IMR-90 (cell line): ENCODE data around the gene DTX3. TPM values are rescaled to one million over a fixed set of nuclear protein-coding genes. Genes with fewer than 3 reads are reported as not detected.

Experiments
- ATAC-seq: fragments of 200-7000 bp; cut with Tn5 transposase; 2 replicates; pipeline ENCODE4 v1.9.1; 2020; ENCODE audit warnings: low read depth, mild to moderate bottlenecking, moderate library complexity
- BruUV-seq: library from RNA; stranded (reverse); fragments of 400-500 nt; replicated peaks from 2 replicates; lab custom pipeline; 2021; lab: Mats Ljungman, UMichigan
- CTCF ChIA-PET: fragments of 300-600 bp; formaldehyde crosslinking; extraction: SDS; loops from one replicate; lab custom pipeline; 2021; ENCODE audit warnings: antibody characterized with exemption; lab: Yijun Ruan, JAX
- POLR2A ChIA-PET: fragments of 300-600 bp; sonication (Branson Sonifier 250); formaldehyde crosslinking; loops from one replicate; lab custom pipeline; 2022; ENCODE audit warnings: antibody characterized with exemption; ENCODE audit not compliant: unreplicated experiment; lab: Charles Lee
- DNase-seq: peaks from one replicate; pipeline ENCODE4 v3.0.0; 2013
- H2AFZ ChIP-seq: replicated peaks from 2 replicates; pipeline ENCODE3; 2013; ENCODE audit warnings: low read length, mild to moderate bottlenecking; ENCODE audit not compliant: poor library complexity
- H2AK5ac ChIP-seq: 2 replicates; pipeline ENCODE4 v1.6.1; 2013; ENCODE audit warnings: low read depth, low read length, inconsistent platforms
- H2AK9ac ChIP-seq: replicated peaks from 2 replicates; pipeline ENCODE3; 2013; ENCODE audit warnings: mild to moderate bottlenecking, low read depth, low read length, moderate library complexity; ENCODE audit not compliant: poor library complexity
- H2BK120ac ChIP-seq: 2 replicates; pipeline ENCODE4 v1.6.1; 2013; ENCODE audit warnings: low read depth, low read length, inconsistent platforms
- H2BK15ac ChIP-seq: 3 replicates; pipeline ENCODE4 v1.6.1; 2013; ENCODE audit warnings: low read depth, low read length, inconsistent platforms
- H2BK20ac ChIP-seq: 2 replicates; pipeline ENCODE4 v1.6.1; 2013; ENCODE audit warnings: low read depth, mild to moderate bottlenecking, inconsistent platforms, low read length, moderate library complexity
- H2BK5ac ChIP-seq: 2 replicates; pipeline ENCODE4 v1.6.1; 2013; ENCODE audit warnings: mild to moderate bottlenecking, low read depth, low read length, inconsistent platforms; ENCODE audit not compliant: poor library complexity, severe bottlenecking
- H3K14ac ChIP-seq: replicated peaks from 2 replicates; pipeline ENCODE4 v1.6.1; 2013; ENCODE audit warnings: low read depth, low read length, inconsistent platforms
- H3K18ac ChIP-seq: 2 replicates; pipeline ENCODE4 v1.6.1; 2013; ENCODE audit warnings: low read depth, low read length, control low read depth
- H3K23ac ChIP-seq: 2 replicates; pipeline ENCODE4 v1.6.1; 2013; ENCODE audit warnings: low read depth, low read length, inconsistent platforms
- H3K27ac ChIP-seq: 2 replicates; pipeline ENCODE4 v1.5.1; 2013; ENCODE audit warnings: mild to moderate bottlenecking, control low read depth, low read length; ENCODE audit not compliant: insufficient read depth
- H3K27me3 ChIP-seq: 2 replicates; pipeline ENCODE4 v1.6.1; 2013; ENCODE audit warnings: low read length; ENCODE audit not compliant: control insufficient read depth, insufficient read depth
- H3K36me3 ChIP-seq: 2 replicates; pipeline ENCODE4 v1.6.1; 2013; ENCODE audit warnings: low read length, mixed read lengths; ENCODE audit not compliant: control insufficient read depth, insufficient read depth
- H3K4ac ChIP-seq: 2 replicates; pipeline ENCODE4 v1.6.1; 2013; ENCODE audit warnings: low read depth, low read length, inconsistent platforms
- H3K4me1 ChIP-seq: 2 replicates; pipeline ENCODE4 v1.6.1; 2013; ENCODE audit warnings: low read length, mixed read lengths; ENCODE audit not compliant: control insufficient read depth, insufficient read depth
- H3K4me2 ChIP-seq: 2 replicates; pipeline ENCODE4 v1.6.1; 2013; ENCODE audit warnings: low read depth, mild to moderate bottlenecking, control low read depth, low read length, moderate library complexity
- H3K4me3 ChIP-seq: 2 replicates; pipeline ENCODE4 v1.5.1; 2013; ENCODE audit warnings: low read depth, mild to moderate bottlenecking, control low read depth, low read length, moderate library complexity; ENCODE audit not compliant: insufficient read depth
- H3K56ac ChIP-seq: 2 replicates; pipeline ENCODE4 v1.6.1; 2013; ENCODE audit warnings: low read length, inconsistent platforms; ENCODE audit not compliant: insufficient read depth; ENCODE audit errors: extremely low read depth
- H3K79me1 ChIP-seq, 2 experiments: 2 replicates each; pipeline ENCODE4 v1.6.1; 2013; ENCODE audit warnings: low read length in 2 of 2, inconsistent platforms in 1 of 2, low read depth in 1 of 2
- H3K9ac ChIP-seq: 2 replicates; pipeline ENCODE4 v1.6.1; 2013; ENCODE audit warnings: low read depth, low read length, control low read depth
- H3K9me1 ChIP-seq: 2 replicates; pipeline ENCODE4 v1.6.1; 2013; ENCODE audit warnings: low read length, inconsistent platforms; ENCODE audit not compliant: insufficient read depth
- H3K9me3 ChIP-seq: 2 replicates; pipeline ENCODE4 v1.6.1; 2013; ENCODE audit warnings: low read length; ENCODE audit not compliant: control insufficient read depth, insufficient read depth
- H4K20me1 ChIP-seq: 2 replicates; pipeline ENCODE4 v1.6.1; 2013; ENCODE audit warnings: low read length, inconsistent platforms; ENCODE audit not compliant: insufficient read depth
- H4K5ac ChIP-seq: 2 replicates; pipeline ENCODE4 v1.6.1; 2013; ENCODE audit warnings: mild to moderate bottlenecking, low read depth, low read length, control low read depth
- H4K8ac ChIP-seq, 2 experiments: 2 replicates each; pipeline ENCODE4 v1.6.1; 2013; ENCODE audit warnings: low read depth in 2 of 2, low read length in 2 of 2, control low read depth in 1 of 2, inconsistent platforms in 1 of 2
- H4K91ac ChIP-seq: 2 replicates; pipeline ENCODE4 v1.6.1; 2013; ENCODE audit warnings: low read depth, low read length, inconsistent platforms; ENCODE audit not compliant: insufficient read depth
- MAZ ChIP-seq: IDR thresholded peaks from 2 replicates; pipeline ENCODE4 v1.6.1; 2012; ENCODE audit warnings: low read depth, mild to moderate bottlenecking, low read length, improper control_type of control experiment, moderate library complexity, borderline replicate concordance
- POLR2A ChIP-seq: IDR thresholded peaks from 2 replicates; pipeline ENCODE4 v1.6.1; 2012; ENCODE audit warnings: mild to moderate bottlenecking, low read depth, low read length
- USF2 ChIP-seq: fragments of 150-350 bp; IDR thresholded peaks from 2 replicates; pipeline ENCODE4 v1.6.1; 2017; ENCODE audit warnings: mild to moderate bottlenecking, antibody characterized with exemption, low read length, low read depth
- WGBS, 2 experiments: methylation state at CpG; one replicate each; pipeline versions ENCODE4 v1.1.5 to v1.1.7; 2013; ENCODE audit warnings: missing lambda C conversion rate in 2 of 2; ENCODE audit not compliant: insufficient read length in 1 of 2; ENCODE audit errors: extremely low coverage in 2 of 2; 5-methylcytosine and 5-hydroxymethylcytosine counted together
- dilution Hi-C: fragments of 300-500 bp; cut with HindIII; formaldehyde crosslinking; loops from one replicate; pipeline ENCODE4 v1.14.3; 2018; ENCODE audit warnings: low sequenced_read_pairs; ENCODE audit not compliant: unreplicated experiment
- in situ Hi-C: fragments of 300-500 bp; cut with MboI; formaldehyde crosslinking; loops from 3 replicates; pipeline ENCODE4 v1.14.3; 2019; ENCODE audit warnings: low sequenced_read_pairs, inconsistent platforms, mixed read lengths
- intact Hi-C: fragments of 100-400 bp; cut with micrococcal nuclease; formaldehyde crosslinking; loops from 2 replicates; pipeline ENCODE4 v1.10.0; 2022
- polyA plus RNA-seq, 3 experiments: library from polyadenylated mRNA; depleted of rRNA; stranded (reverse); fragments of >200 nt; gene quantifications; 2 replicates each; pipeline ENCODE4 v1.2.3, GENCODE V29; 2012; ENCODE audit warnings: low replicate concordance in 1 of 3
- total RNA-seq: library from RNA; depleted of rRNA; stranded (reverse); fragments of >200 nt; gene quantifications from 2 replicates; pipeline ENCODE4 v1.2.3, GENCODE V29; 2012

The DTX3 gene
- total and polyA plus RNA-seq, 2 of the 4 experiments (the other 2 are of a cell fraction), result 2.9 to 14.6 TPM

GRCh38 chr12:57626111-57626920 is 21.7 kb downstream of the DTX3 start:
- H3K27me3 ChIP-seq, result peaks cover 77% of the 10 kb centered on the region

More at GRCh38 chr12:57626111-57626920, 21.7 kb downstream of the DTX3 start:
- Histone ChIP-seq H2BK20ac (no peak overlapping the region), H4K8ac (no peak overlapping the region), H3K4me3 (no peak overlapping the region), H3K23ac (no peak overlapping the region; the same call in 1 of the 2 replicates), H2AK9ac (no peak overlapping the region), H3K56ac (no peak overlapping the region), H4K20me1 (peaks cover 4% of the 10 kb centered on the region), H3K9me1 (peaks cover 4% of the 10 kb centered on the region; the same call in 1 of the 2 replicates), H2AFZ (no peak overlapping the region), H2AK5ac (no peak overlapping the region), H4K5ac (no peak overlapping the region), H3K4me2 (no peak overlapping the region), H3K9me3 (no peaks in the 10 kb centered on the region), H2BK120ac (no peak overlapping the region), H2BK15ac (no peak overlapping the region), H3K79me1 (no peaks in the 10 kb centered on the region), H3K27ac (no peak overlapping the region), H2BK5ac (no peak overlapping the region), H3K4me1 (no peaks in the 10 kb centered on the region; the same call in 1 of the 2 replicates), H3K4ac (no peak overlapping the region), H3K9ac (no peak overlapping the region), H3K14ac (no peak overlapping the region), H3K36me3 (peaks cover 2% of the 10 kb centered on the region; the same call in 1 of the 2 replicates), H3K18ac (no peak overlapping the region), H4K91ac (no peak overlapping the region)
- WGBS, 2 experiments, result 31% methylated on average over 4 of the region's 13 CpGs; no CpG with 5 or more reads in 1 of the 2 experiments
- POLR2A ChIA-PET, result no interaction called here
- in situ Hi-C loops (no loop called here), dilution Hi-C loops (no loop called here), intact Hi-C loops (no loop called here)
- ATAC-seq, result no peak
- BruUV-seq, result no TSS peak
- CTCF ChIA-PET, result interaction anchor here (1.7 kb wide), 1 partner anchor 43 kb away, joined by 5 read pairs; no protein-coding TSS in a partner anchor
- no peak for DNase-seq
- TF ChIP-seq USF2 (no peak), MAZ (no peak), POLR2A (no peak)
